B cell (primary cell): ENCODE measurements around the gene ABCC10. TPM values are rescaled to one million over a fixed set of nuclear protein-coding genes. Genes with fewer than 3 reads are reported as not detected.

Experiments
- ATAC-seq: fragments of 200-7000 bp; cut with Tn5 transposase; one replicate; pipeline ENCODE4 v1.10.0; 2021; ENCODE audit warnings: low read depth, mild to moderate bottlenecking, moderate number of reproducible peaks, moderate library complexity
- CTCF ChIA-PET: fragments of 350-600 bp; sonication (Branson Sonifier 250); formaldehyde crosslinking; loops from one replicate; lab custom pipeline; 2021; ENCODE audit warnings: antibody characterized with exemption, inconsistent platforms; lab: Charles Lee
- POLR2A ChIA-PET: fragments of 350-600 bp; sonication (Branson Sonifier 250); formaldehyde crosslinking; loops from one replicate; lab custom pipeline; 2021; ENCODE audit warnings: antibody characterized with exemption; lab: Charles Lee
- DNase-seq: peaks from one replicate; pipeline ENCODE4 v3.0.0; 2013
- H2AFZ ChIP-seq: 2 replicates; pipeline ENCODE4 v1.6.1; 2012; ENCODE audit warnings: mild to moderate bottlenecking, low read depth, low read length; ENCODE audit not compliant: insufficient read depth, poor library complexity, severe bottlenecking
- H3K27ac ChIP-seq, 2 donors: 1 replicate in 1 of 2; 2 replicates in 1 of 2; pipeline ENCODE4 v1.5.1; 2012 to 2013; ENCODE audit warnings: low read length in 2 of 2, mild to moderate bottlenecking in 2 of 2, moderate library complexity in 1 of 2
- H3K27me3 ChIP-seq, 4 experiments: fragments of 200-600 bp in 1 of 4; sonication (generic) in 1 of 4; replicated peaks in 1 of 4; 1 replicate in 2 of 4; 2 replicates in 2 of 4; pipeline versions ENCODE4 v1.6.1 to v1.7.0; 2013 to 2016; ENCODE audit warnings: low read length in 3 of 4, mild to moderate bottlenecking in 2 of 4, mixed read lengths in 1 of 4, moderate library complexity in 1 of 4; ENCODE audit not compliant: insufficient read depth in 4 of 4, control insufficient read depth in 3 of 4; ENCODE audit errors: control extremely low read depth in 1 of 4
- H3K36me3 ChIP-seq, 2 experiments: replicated peaks in 1 of 2; 1 replicate in 1 of 2; 2 replicates in 1 of 2; pipeline versions ENCODE4 v1.6.1 to v1.7.1; 2013; ENCODE audit warnings: low read length in 1 of 2; ENCODE audit not compliant: insufficient read depth in 2 of 2, control insufficient read depth in 1 of 2; ENCODE audit errors: control extremely low read depth in 1 of 2, extremely low read depth in 1 of 2
- H3K4me1 ChIP-seq, 2 donors: fragments of 200-600 bp in 1 of 2; sonication (generic) in 1 of 2; 1 replicate in 1 of 2; 2 replicates in 1 of 2; pipeline versions ENCODE4 v1.5.1 to v1.6.1; 2013 to 2017; ENCODE audit warnings: low read length in 2 of 2; ENCODE audit not compliant: control insufficient read depth in 2 of 2, insufficient read depth in 2 of 2
- H3K4me2 ChIP-seq: replicated peaks from 2 replicates; pipeline ENCODE3; 2012; ENCODE audit warnings: mild to moderate bottlenecking, low read depth, low read length; ENCODE audit not compliant: poor library complexity, severe bottlenecking
- H3K4me3 ChIP-seq, 5 experiments: fragments of 200-600 bp in 1 of 5; sonication (generic) in 1 of 5; 1 replicate in 3 of 5; 2 replicates in 2 of 5; pipeline versions ENCODE4 v1.5.1 to v1.7.0; 2011 to 2016; ENCODE audit warnings: low read length in 4 of 5, mild to moderate bottlenecking in 4 of 5, low read depth in 2 of 5, control low read depth in 1 of 5, moderate library complexity in 1 of 5; ENCODE audit not compliant: insufficient read depth in 1 of 5; ENCODE audit errors: control extremely low read depth in 1 of 5, extremely low read depth in 1 of 5
- H3K79me2 ChIP-seq: fragments of 200-600 bp; sonication (generic); one replicate; pipeline ENCODE4 v1.6.0; 2016; ENCODE audit warnings: low read length; ENCODE audit not compliant: control insufficient read depth, insufficient read depth
- H3K9ac ChIP-seq: fragments of 200-600 bp; sonication (generic); 2 replicates; pipeline ENCODE4 v1.6.1; 2017; ENCODE audit warnings: mild to moderate bottlenecking, low read length, moderate library complexity
- H3K9me3 ChIP-seq, 3 donors: one replicate each; pipeline versions ENCODE4 v1.6.1 to v1.7.1; 2013; ENCODE audit warnings: low read length in 2 of 3; ENCODE audit not compliant: control insufficient read depth in 2 of 3, insufficient read depth in 1 of 3; ENCODE audit errors: control extremely low read depth in 1 of 3
- H4K20me1 ChIP-seq: 2 replicates; pipeline ENCODE4 v1.6.0; 2012; ENCODE audit warnings: mild to moderate bottlenecking, low read length; ENCODE audit not compliant: insufficient read depth, control insufficient read depth, poor library complexity, severe bottlenecking
- H3K27ac Mint-ChIP-seq: one replicate; pipeline ENCODE4 v1.8.0; 2021; ENCODE audit warnings: mixed read lengths
- H3K27me3 Mint-ChIP-seq: one replicate; pipeline ENCODE4 v1.8.0; 2021; ENCODE audit warnings: mixed read lengths
- H3K4me1 Mint-ChIP-seq: one replicate; pipeline ENCODE4 v1.8.0; 2021; ENCODE audit warnings: mixed read lengths
- H3K4me3 Mint-ChIP-seq: one replicate; pipeline ENCODE4 v1.8.0; 2021; ENCODE audit warnings: mixed read lengths
- H3K9me3 Mint-ChIP-seq: one replicate; pipeline ENCODE4 v1.8.0; 2022; ENCODE audit warnings: mixed read lengths; ENCODE audit not compliant: insufficient read depth
- CTCF ChIP-seq: fragments of 200-600 bp; IDR thresholded peaks from one replicate; pipeline ENCODE4 v1.8.0; 2022; ENCODE audit warnings: antibody characterized with exemption, mild to moderate bottlenecking
- EZH2 ChIP-seq: IDR thresholded peaks from 2 replicates; pipeline ENCODE4 v1.6.1; 2012; ENCODE audit warnings: borderline replicate concordance, low read depth, mild to moderate bottlenecking, moderate library complexity, low read length; ENCODE audit not compliant: insufficient read depth, poor library complexity, severe bottlenecking
- WGBS: methylation state at CpG from one replicate; pipeline ENCODE4 v1.1.5; 2013; ENCODE audit warnings: missing lambda C conversion rate; ENCODE audit not compliant: insufficient coverage; 5-methylcytosine and 5-hydroxymethylcytosine counted together
- intact Hi-C: fragments of 100-400 bp; cut with micrococcal nuclease; formaldehyde crosslinking; loops from one replicate; pipeline ENCODE4 v1.10.0; 2022
- polyA plus RNA-seq: library from polyadenylated mRNA; depleted of rRNA; stranded (reverse); fragments of >200 nt; gene quantifications from 2 replicates; pipeline ENCODE4 v1.2.3, GENCODE V29; 2012
- total RNA-seq, 2 donors: library from RNA; stranded (reverse); fragments of 120-200 nt in 1 of 2; gene quantifications; 1 replicate in 1 of 2; 2 replicates in 1 of 2; pipeline versions ENCODE4 v1.2.3 to v1.2.4, GENCODE V29; 2013 to 2022

ABCC10 gene
- total and polyA plus RNA-seq, 2 donors (not counting 1 experiment from before 2014, with no cell fraction given), result 39.5 to 71.5 TPM

- Mint-ChIP-seq H3K4me1 (peaks cover 14% of the 10 kb centered on the region), H3K27ac (peak overlapping the region; percentile 63), H3K4me3 (peak overlapping the region; percentile 89), H3K9me3 (no peaks in the 10 kb centered on the region), H3K27me3 (peaks cover 3% of the 10 kb centered on the region)
- peaks cover 0 to 4% (median 2%) of the 10 kb centered on the region in 4 experiments for H3K27me3 ChIP-seq
- under 1% methylated on average over 92 of the region's 97 CpGs for WGBS
- H3K4me3 ChIP-seq, result peak overlapping the region; percentile 18 to 67 (median 61)
- ATAC-seq (peak; percentile 53), DNase-seq (peak; percentile 73)
- peak overlapping the region; percentile 77 for H2AFZ ChIP-seq
- intact Hi-C loops, result loop anchor here (1.0 to 5.0 kb wide), 4 partner anchors 22 to 188 kb away; partner anchors contain the start of genes ABCC10 and TJAP1
- peaks cover 7 to 12% of the 10 kb centered on the region in 2 donors for H3K4me1 ChIP-seq
- H3K9me3 ChIP-seq, result peaks cover 0 to 2% (median 0%) of the 10 kb centered on the region in 3 donors
- no peaks in the 10 kb centered on the region for H4K20me1 ChIP-seq
- peaks cover 0 to 10% of the 10 kb centered on the region in 2 experiments for H3K36me3 ChIP-seq
- ChIA-PET CTCF (interaction anchor here (0.9 to 3.6 kb wide), 6 partner anchors 18 to 86 kb away, joined by 3 to 43 read pairs (median 3); partner anchors contain the start of genes ABCC10 and TJAP1), POLR2A (interaction anchor here (0.6 to 1.0 kb wide), 4 partner anchors 15 to 121 kb away, joined by 3 to 5 read pairs (median 4); partner anchors contain the start of genes POLH and XPO5)
- peak overlapping the region; percentile 66 for H3K9ac ChIP-seq
- H3K4me2 ChIP-seq, result peak overlapping the region; percentile 96
- H3K27ac ChIP-seq, result no peak overlapping the region
- no peaks in the 10 kb centered on the region for H3K79me2 ChIP-seq
- TF ChIP-seq CTCF (peak; percentile 90), EZH2 (no peak)
Measured at GRCh38 chr6:43454696-43455530, 27.6 kb downstream of the ABCC10 start.
